MCF 10A (cell line): ENCODE data around the gene WBP2NL. TPM values are rescaled to one million over a fixed set of nuclear protein-coding genes. Genes with fewer than 3 reads are reported as not detected.
"Not testable (repeated sequence)": the region's sequence is repeated elsewhere in the genome, so short reads cannot be mapped to it uniquely, and the experiment has no call there.

Experiments
- Bru-seq: library from RNA; stranded (reverse); fragments of 400-500 nt; gene quantifications from one replicate; lab custom pipeline; 2021; lab: Mats Ljungman, UMichigan
- BruChase-seq, 2 experiments: library from RNA; stranded (reverse); fragments of 400-500 nt; gene quantifications; one replicate each; lab custom pipeline; 2021; lab: Mats Ljungman, UMichigan
- BruUV-seq: library from RNA; stranded (reverse); fragments of 400-500 nt; replicated peaks from 2 replicates; lab custom pipeline; 2021; lab: Mats Ljungman, UMichigan
- CTCF ChIA-PET: fragments of 300-600 bp; sonication (Branson Sonifier 250); formaldehyde crosslinking; extraction: SDS; loops from one replicate; lab custom pipeline; 2021; ENCODE audit warnings: antibody characterized with exemption, inconsistent platforms; lab: Yijun Ruan, JAX
- POLR2A ChIA-PET: fragments of 300-600, 350-650 bp; sonication (Branson Sonifier 250); formaldehyde crosslinking; extraction: SDS; loops from one replicate; lab custom pipeline; 2020; ENCODE audit warnings: antibody characterized with exemption, inconsistent platforms; lab: Yijun Ruan, JAX
- DNase-seq: peaks from one replicate; pipeline ENCODE4 v3.0.0-alpha.2; 2018; ENCODE audit not compliant: unreplicated experiment
- H3K27ac Mint-ChIP-seq: one replicate; pipeline ENCODE4 v1.8.0; 2022; ENCODE audit warnings: mild to moderate bottlenecking, low read depth, mixed read lengths; ENCODE audit not compliant: unreplicated experiment
- H3K27me3 Mint-ChIP-seq: one replicate; pipeline ENCODE4 v1.8.0; 2022; ENCODE audit warnings: mixed read lengths; ENCODE audit not compliant: insufficient read depth, unreplicated experiment
- H3K36me3 Mint-ChIP-seq: one replicate; pipeline ENCODE4 v1.8.0; 2022; ENCODE audit warnings: mild to moderate bottlenecking, moderate library complexity, mixed read lengths; ENCODE audit not compliant: insufficient read depth, unreplicated experiment
- H3K4me1 Mint-ChIP-seq: one replicate; pipeline ENCODE4 v1.8.0; 2022; ENCODE audit warnings: mixed read lengths; ENCODE audit not compliant: insufficient read depth, unreplicated experiment
- H3K4me3 Mint-ChIP-seq: one replicate; pipeline ENCODE4 v1.8.0; 2022; ENCODE audit warnings: mild to moderate bottlenecking, moderate library complexity, mixed read lengths; ENCODE audit not compliant: unreplicated experiment
- H3K9me3 Mint-ChIP-seq: one replicate; pipeline ENCODE4 v1.8.0; 2022; ENCODE audit warnings: mixed read lengths; ENCODE audit not compliant: unreplicated experiment
- CTCF ChIP-seq: fragments of 200-600 bp; IDR thresholded peaks from one replicate; pipeline ENCODE4 v1.8.0; 2022; ENCODE audit warnings: antibody characterized with exemption, mild to moderate bottlenecking; ENCODE audit not compliant: unreplicated experiment
- intact Hi-C: fragments of 100-400 bp; cut with micrococcal nuclease; formaldehyde crosslinking; loops from 2 replicates; pipeline ENCODE4 v1.14.1; 2022
- long read RNA-seq: library from polyadenylated mRNA; stranded (forward); transcript quantifications from one replicate; pipeline ENCODE4 v2.0.0, GENCODE V29; 2022
- total RNA-seq: library from RNA; stranded (reverse); gene quantifications from 2 replicates; pipeline ENCODE4 v1.2.3, GENCODE V29; 2022

Gene WBP2NL
- total RNA-seq (0.66 and 1.1 TPM in 2 replicates), Bru-seq, nascent RNA (percentile 37 among the genes with signal in this experiment), BruChase-seq, experiment 1, labeled RNA remaining after a 6-hour chase (percentile 45 among the genes with signal in this experiment), BruChase-seq, experiment 2, labeled RNA remaining after a 2-hour chase (percentile 42 among the genes with signal in this experiment)
- long read RNA-seq, partial matches to known transcripts: 0 of 1 reads
- long read RNA-seq, other reads (novel, unspliced or antisense): 1 of 1 reads

GRCh38 chr22:41998361-41999261 lies at the start of gene WBP2NL:
Gene WBP2NL, plus strand, starts transcription at chr22:41998788. Its CDS starts 31 bp downstream, at chr22:41998819.
- POLR2A ChIA-PET: no interaction called here
- Mint-ChIP-seq H3K27ac (peak within 1 kb of the TSS; percentile 80), H3K9me3 (no peaks in the 10 kb centered on the region), H3K36me3 (peaks cover 6% of the 10 kb centered on the region), H3K27me3 (no peaks in the 10 kb centered on the region), H3K4me1 (no peaks in the 10 kb centered on the region), H3K4me3 (peak within 1 kb of the TSS; percentile 76)
- BruUV-seq: TSS peak; percentile 46
- no peak for DNase-seq
- intact Hi-C loops: no loop called here
- no peak for TF ChIP-seq CTCF
- CTCF ChIA-PET: no interaction called here

GRCh38 chr22:41948928-41949296 lies 49.7 kb upstream of the WBP2NL start:
- H3K36me3 Mint-ChIP-seq, H3K27ac Mint-ChIP-seq, DNase-seq, POLR2A ChIA-PET, BruUV-seq, H3K4me1 Mint-ChIP-seq, H3K9me3 Mint-ChIP-seq, H3K27me3 Mint-ChIP-seq, H3K4me3 Mint-ChIP-seq: not testable (repeated sequence)
- CTCF ChIA-PET: interaction anchor here (0.6 to 3.4 kb wide), 3 partner anchors 8 to 480 kb away, joined by 3 to 11 read pairs (median 4); no protein-coding TSS in a partner anchor
- intact Hi-C loops: loop anchor here (10.0 kb wide), 1 partner anchor 404 kb away; the partner anchor contains the start of gene POLR3H

DNA sequence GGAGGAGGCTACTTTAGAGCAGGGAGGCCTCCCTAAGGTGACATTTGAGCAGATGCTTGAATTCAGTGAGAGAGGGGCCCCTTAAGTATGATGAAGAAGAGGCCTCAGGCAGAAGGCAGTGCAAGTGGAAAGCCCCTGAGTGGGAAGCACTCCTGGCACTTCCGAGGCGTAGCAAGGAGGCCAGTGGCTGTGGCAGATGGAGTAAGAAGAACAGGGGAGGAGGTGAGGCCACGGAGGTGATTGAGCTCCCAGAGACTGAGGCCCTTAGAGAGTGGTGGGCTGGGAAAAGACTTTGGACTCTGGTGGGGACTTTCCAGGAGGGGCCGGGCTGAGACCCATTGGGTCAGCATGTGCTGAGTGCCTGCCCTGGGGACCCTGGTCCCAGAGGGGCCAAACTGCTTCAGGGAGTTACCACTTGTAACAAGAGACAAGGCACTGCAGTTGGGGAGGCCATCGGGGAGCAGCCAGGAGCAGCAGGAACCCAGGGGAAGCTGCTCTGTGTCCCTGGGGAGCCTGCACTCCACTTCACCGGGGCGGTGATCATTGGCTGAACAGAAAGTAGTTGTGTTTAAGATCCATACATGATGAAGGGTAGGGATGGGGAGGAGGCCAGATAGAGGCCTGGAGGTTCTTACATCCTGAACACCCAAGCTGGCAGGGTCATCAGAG lies 49.2 kb upstream of the WBP2NL start:
- no peak for DNase-seq
- peaks cover 7% of the 10 kb centered on the region for H3K36me3 Mint-ChIP-seq
- ChIA-PET CTCF (interaction anchor here (0.7 to 3.4 kb wide), 2 partner anchors 9 to 479 kb away, joined by 3 to 11 read pairs; no protein-coding TSS in a partner anchor), POLR2A (interaction anchor here (0.8 kb wide), 1 partner anchor 140 kb away, joined by 3 read pairs; no protein-coding TSS in a partner anchor)
- no peak overlapping the region for H3K4me3 Mint-ChIP-seq
- H3K4me1 Mint-ChIP-seq: peaks cover 6% of the 10 kb centered on the region
- BruUV-seq: no TSS peak
- intact Hi-C loops: loop anchor here (10.0 kb wide), 1 partner anchor 405 kb away; the partner anchor contains the start of gene POLR3H
- H3K27ac Mint-ChIP-seq: no peak overlapping the region
- no peak for TF ChIP-seq CTCF
- H3K9me3 Mint-ChIP-seq: no peaks in the 10 kb centered on the region
- H3K27me3 Mint-ChIP-seq: no peaks in the 10 kb centered on the region

DNA sequence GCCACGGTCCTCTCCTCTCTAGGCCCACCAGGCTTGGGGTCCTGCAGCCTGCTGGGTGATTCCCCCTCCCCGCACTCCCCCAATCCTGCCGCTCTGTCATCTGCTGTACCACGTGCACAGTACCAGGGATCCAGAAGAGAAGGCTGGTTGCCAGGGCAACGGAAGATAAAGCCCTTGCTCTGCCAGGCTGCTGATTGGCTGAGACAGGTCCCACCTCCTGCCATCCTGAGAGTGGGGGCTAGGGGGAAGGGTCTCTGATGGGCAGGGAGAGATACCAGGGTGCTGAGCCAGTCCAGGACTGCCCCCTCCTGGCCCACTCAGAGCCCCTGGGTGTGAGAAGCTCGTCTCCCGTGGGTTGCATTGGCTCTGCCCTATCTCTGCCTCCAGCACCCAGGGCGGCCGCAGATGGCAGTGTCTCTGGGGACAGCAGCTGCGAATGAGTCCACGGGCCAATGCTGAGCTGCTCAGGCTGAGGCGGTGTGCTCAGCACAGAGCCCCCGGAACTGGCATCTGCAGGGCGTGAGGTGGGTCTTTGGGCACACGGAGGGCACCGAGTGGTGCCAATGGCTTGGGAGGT lies 46.6 kb upstream of the WBP2NL start, which contains the start of gene SMIM45:
SMIM45 (plus strand) TSS at position 253 of the 577 bp plus-strand sequence.
- no peaks in the 10 kb centered on the region for H3K9me3 Mint-ChIP-seq
- BruUV-seq: no TSS peak
- ChIA-PET POLR2A (interaction anchor here (0.6 to 1.2 kb wide), 2 partner anchors 152 to 263 kb away, joined by 3 to 4 read pairs; partner anchors contain the start of genes CCDC134 and SNU13), CTCF (interaction anchor here (1.0 kb wide), 1 partner anchor 124 kb away, joined by 3 read pairs; no protein-coding TSS in a partner anchor)
- H3K27ac Mint-ChIP-seq: no peak within 1 kb of the TSS
- no peaks in the 10 kb centered on the region for H3K36me3 Mint-ChIP-seq
- H3K4me1 Mint-ChIP-seq: no peaks in the 10 kb centered on the region
- no peak for DNase-seq
- no peak for TF ChIP-seq CTCF
- H3K27me3 Mint-ChIP-seq: no peaks in the 10 kb centered on the region
- no peak within 1 kb of the TSS for H3K4me3 Mint-ChIP-seq
- intact Hi-C loops: no loop called here
